AG09309 (cell line): ENCODE measurements around the gene INMT.

Source experiments
- DNase-seq: peaks from one replicate; pipeline ENCODE4 v3.0.0-alpha.2; 2010; ENCODE audit warnings: low read depth
- H3K4me3 ChIP-seq: 2 replicates; pipeline ENCODE4 v1.5.1; 2011; ENCODE audit warnings: mild to moderate bottlenecking, low read depth, low read length, moderate library complexity; ENCODE audit not compliant: control insufficient read depth
- TF ChIP-seq, protein P1 (sequence below): IDR thresholded peaks from 2 replicates; pipeline ENCODE4 v1.5.1; 2011; ENCODE audit warnings: mild to moderate bottlenecking, low read depth, low read length, inconsistent platforms; ENCODE audit not compliant: insufficient read depth, control insufficient read depth; ENCODE audit errors: missing control alignments

INMT gene

DNA sequence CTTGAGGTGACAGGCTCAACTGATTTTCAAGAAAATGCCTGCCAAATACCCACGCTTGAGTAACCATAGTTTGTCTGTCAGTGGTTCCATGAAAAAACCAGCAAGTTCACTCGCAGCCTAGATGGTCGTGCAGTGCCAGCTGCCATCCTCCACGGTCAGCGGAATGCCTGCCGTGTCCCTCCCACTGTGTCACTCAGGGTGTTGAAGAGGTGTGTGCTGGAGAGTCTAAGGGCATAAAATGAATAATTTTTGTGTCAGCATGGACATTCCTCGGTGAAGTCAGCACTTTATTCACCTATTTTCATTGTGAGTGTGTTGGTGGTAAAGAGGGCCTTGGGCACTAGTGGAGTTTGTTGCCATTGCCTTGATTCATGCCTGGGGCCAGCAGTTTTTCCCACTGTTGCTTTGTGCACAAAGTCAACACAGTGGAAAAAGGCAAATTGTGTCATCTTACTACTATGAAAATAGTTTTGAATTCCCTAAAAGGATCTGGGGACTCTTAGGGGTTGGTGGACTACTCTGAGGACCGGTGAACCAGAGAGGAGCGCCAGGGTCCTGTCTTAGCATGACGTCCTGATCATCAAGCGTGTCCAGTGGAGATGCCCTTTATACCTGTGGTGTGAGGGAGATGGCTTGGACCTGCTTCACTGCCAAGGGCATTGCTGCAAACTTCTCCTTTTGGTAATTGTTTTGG is 36.9 kb downstream of the INMT start:
- no peak overlapping the region for H3K4me3 ChIP-seq
- DNase-seq: no peak
- TF ChIP-seq, protein P1, sequence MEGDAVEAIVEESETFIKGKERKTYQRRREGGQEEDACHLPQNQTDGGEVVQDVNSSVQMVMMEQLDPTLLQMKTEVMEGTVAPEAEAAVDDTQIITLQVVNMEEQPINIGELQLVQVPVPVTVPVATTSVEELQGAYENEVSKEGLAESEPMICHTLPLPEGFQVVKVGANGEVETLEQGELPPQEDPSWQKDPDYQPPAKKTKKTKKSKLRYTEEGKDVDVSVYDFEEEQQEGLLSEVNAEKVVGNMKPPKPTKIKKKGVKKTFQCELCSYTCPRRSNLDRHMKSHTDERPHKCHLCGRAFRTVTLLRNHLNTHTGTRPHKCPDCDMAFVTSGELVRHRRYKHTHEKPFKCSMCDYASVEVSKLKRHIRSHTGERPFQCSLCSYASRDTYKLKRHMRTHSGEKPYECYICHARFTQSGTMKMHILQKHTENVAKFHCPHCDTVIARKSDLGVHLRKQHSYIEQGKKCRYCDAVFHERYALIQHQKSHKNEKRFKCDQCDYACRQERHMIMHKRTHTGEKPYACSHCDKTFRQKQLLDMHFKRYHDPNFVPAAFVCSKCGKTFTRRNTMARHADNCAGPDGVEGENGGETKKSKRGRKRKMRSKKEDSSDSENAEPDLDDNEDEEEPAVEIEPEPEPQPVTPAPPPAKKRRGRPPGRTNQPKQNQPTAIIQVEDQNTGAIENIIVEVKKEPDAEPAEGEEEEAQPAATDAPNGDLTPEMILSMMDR: no peak

DNA sequence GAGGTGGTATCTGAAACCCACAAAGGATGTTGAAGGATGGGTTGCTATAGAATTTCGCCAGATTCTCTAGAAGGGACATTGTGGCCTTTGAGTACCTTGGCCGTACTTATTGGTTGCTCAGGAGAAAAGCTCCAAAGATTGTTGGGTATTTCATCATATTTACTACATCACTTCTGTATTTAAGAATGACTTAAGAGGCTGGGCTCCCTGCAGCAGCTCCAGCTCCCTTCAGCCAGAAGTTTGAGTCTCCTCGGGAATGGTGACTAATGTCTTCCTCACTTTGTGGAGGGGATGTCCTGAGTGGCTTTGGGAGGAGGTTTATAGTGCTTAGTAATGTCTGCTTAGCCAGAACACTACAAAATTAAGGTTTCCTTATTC is 37.4 kb downstream of the INMT start:
- DNase-seq: peak; percentile 67

DNA sequence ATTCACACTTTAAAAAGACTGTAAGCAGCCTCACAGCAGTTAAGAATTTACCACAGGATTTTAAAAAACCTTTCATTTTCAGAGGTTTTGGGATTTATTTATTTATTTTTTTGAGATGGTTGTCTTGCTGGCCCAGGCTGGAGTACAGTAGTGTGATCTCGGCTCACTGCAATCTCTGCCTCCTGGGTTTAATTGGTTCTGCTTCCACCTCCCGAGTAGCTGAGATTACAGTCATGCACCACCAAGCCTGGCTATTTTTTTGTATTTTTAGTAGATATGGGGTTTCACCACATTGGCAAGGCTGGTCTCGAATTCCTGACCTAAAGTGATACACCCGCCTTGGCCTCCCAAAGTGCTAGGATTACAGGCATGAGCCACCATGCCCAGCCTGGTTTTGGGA is 38.4 kb downstream of the INMT start:
- no peak for DNase-seq
- H3K4me3 ChIP-seq: no peak overlapping the region
- TF ChIP-seq, protein P1: no peak

More for the DNA sequence above, 37.4 kb downstream of the INMT start:
- TF ChIP-seq, protein P1: no peak
- no peak overlapping the region for H3K4me3 ChIP-seq

DNA sequence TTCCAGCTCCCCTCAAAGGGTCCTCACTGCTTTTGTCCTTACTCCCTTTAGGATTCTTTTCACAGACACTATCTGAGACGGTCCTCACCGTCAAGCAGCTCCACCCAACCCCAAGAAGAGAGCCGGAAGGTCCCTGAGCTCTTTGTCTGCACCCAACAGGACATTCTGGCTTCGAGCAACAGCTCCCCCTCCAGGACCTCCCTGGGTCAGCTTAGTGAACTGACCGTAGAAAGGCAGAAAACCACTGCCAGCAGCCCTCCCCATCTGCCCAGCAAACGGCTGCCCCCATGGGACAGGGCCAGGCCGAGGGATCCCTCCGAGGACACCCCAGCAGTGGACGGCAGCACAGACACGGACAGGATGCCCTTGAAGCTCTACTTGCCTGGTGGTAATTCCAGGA is 39.2 kb downstream of the INMT start:
- H3K4me3 ChIP-seq: no peak overlapping the region
- no peak for DNase-seq
- TF ChIP-seq, protein P1: no peak

DNA sequence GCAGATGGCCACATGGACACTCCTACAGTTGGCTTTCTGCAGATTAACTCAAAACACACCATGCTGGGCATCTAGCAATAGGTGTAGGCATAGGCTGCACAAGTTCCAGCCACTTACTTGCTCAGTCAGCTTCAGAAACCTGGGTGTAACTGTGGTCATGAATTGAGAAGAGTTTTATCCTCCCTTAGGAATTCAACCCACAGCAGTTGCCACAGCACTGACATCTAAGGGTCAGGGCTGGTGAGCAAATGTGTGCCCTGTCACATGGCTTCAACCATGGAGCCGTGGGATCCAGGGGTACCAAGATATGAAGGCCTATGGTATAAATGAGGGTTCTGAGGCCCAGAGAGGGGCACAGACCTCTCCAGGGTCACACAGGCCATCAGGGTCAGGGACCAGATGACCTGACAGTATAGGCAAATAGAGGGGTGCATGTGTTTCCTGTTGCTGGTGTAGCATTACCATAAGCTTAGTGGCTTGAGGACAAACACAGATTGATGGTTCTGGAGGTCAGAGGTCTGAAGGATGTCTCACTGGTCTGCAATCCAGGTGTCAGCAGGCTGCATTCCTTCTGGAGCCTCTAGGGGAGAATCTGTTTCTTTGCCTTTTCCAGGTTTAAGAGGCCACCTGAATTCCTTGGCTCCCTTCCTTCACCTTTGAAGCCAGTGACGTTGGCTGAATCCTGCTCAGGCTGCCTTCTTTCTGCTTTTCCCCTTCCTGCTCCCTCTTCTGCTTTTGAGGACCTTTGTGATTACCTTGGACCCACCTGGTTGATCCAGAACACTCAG is 43.4 kb downstream of the INMT start:
- no peak overlapping the region for H3K4me3 ChIP-seq
- DNase-seq: no peak
- TF ChIP-seq, protein P1: no peak

DNA sequence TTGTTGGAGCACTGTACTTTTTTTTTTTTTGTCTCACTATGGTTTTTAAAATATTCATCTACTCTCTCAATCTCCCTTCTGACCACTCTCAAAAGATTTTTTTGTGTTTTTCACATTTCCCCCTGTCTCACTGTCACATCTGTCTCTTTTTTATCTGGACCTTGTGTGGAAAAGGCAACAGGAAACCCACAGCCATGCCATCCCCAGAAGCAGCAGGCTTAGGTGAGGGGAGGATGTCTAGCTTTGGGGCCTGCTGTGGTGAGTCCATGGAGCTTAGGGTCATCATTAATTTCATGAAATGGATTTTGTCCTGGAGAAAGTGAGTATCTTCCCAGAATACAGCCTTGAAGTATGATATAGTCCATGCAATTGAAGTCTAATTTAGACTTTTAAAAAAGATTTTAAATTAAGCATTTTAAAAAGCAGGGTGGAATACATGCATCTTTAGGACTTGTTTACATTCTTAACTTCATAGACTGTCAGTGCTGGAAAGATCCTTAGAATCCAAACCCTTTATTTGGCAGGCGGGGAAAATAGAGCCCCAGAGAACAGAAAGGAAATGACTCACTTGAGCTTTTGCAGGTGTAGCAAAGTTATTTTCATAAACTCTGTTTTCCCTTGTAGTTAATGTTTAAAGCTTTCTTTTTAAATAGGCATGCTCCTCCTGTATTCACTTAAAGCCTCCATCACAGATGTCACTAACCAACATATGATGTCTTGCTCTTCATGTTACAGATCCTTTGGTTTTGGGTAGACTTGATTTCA is 44.4 kb downstream of the INMT start:
- no peak for DNase-seq
- no peak overlapping the region for H3K4me3 ChIP-seq
- TF ChIP-seq, protein P1: no peak
